Caco-2 (cell line): ENCODE results near the gene ZCCHC7. TPM values are rescaled to one million over a fixed set of nuclear protein-coding genes. Genes with fewer than 3 reads are reported as not detected.

Source experiments
- BruUV-seq: library from RNA; stranded (reverse); fragments of 400-500 nt; replicated peaks from 2 replicates; lab custom pipeline; 2021; lab: Mats Ljungman, UMichigan
- CTCF ChIA-PET: fragments of 300-600 bp; sonication (Branson Sonifier 250); formaldehyde crosslinking; loops from one replicate; lab custom pipeline; 2022; ENCODE audit warnings: antibody characterized with exemption; lab: Charles Lee
- POLR2A ChIA-PET: fragments of 300-600 bp; sonication (Branson Sonifier 250); formaldehyde crosslinking; loops from one replicate; lab custom pipeline; 2022; ENCODE audit warnings: antibody characterized with exemption; lab: Charles Lee
- DNase-seq, 2 experiments: peaks; one replicate each; pipeline versions ENCODE4 v3.0.0 to v3.0.0-alpha.2; 2020 to 2022
- H3K27me3 ChIP-seq: replicated peaks from 2 replicates; pipeline ENCODE4 v1.6.0; 2011; ENCODE audit warnings: low read length; ENCODE audit not compliant: control insufficient read depth, insufficient read depth
- H3K36me3 ChIP-seq: 2 replicates; pipeline ENCODE4 v1.5.1; 2011; ENCODE audit warnings: low read length; ENCODE audit not compliant: control insufficient read depth, insufficient read depth
- H3K4me1 ChIP-seq: fragments of 250-450 bp; sonication (Bioruptor Pico); 2 replicates; pipeline ENCODE4 v1.5.1; 2020; ENCODE audit warnings: mild to moderate bottlenecking
- H3K4me3 ChIP-seq: 2 replicates; pipeline ENCODE4 v1.5.1; 2011; ENCODE audit warnings: low read depth, mild to moderate bottlenecking, control low read depth, low read length
- H3K9me3 ChIP-seq: fragments of 250-450 bp; sonication (Bioruptor Pico); 2 replicates; pipeline ENCODE4 v1.5.1; 2020; ENCODE audit warnings: mild to moderate bottlenecking, moderate library complexity
- H3K27ac Mint-ChIP-seq: one replicate; pipeline ENCODE4 v1.8.0; 2022; ENCODE audit warnings: mixed read lengths; ENCODE audit not compliant: unreplicated experiment
- H3K27me3 Mint-ChIP-seq: one replicate; pipeline ENCODE4 v1.8.0; 2022; ENCODE audit warnings: mixed read lengths; ENCODE audit not compliant: insufficient read depth, unreplicated experiment
- H3K36me3 Mint-ChIP-seq: one replicate; pipeline ENCODE4 v1.8.0; 2022; ENCODE audit warnings: mild to moderate bottlenecking, mixed read lengths; ENCODE audit not compliant: insufficient read depth, unreplicated experiment
- H3K4me1 Mint-ChIP-seq: one replicate; pipeline ENCODE4 v1.8.0; 2022; ENCODE audit warnings: low read depth, mixed read lengths; ENCODE audit not compliant: unreplicated experiment
- H3K4me3 Mint-ChIP-seq: one replicate; pipeline ENCODE4 v1.8.0; 2022; ENCODE audit warnings: mild to moderate bottlenecking, moderate library complexity, mixed read lengths; ENCODE audit not compliant: unreplicated experiment
- H3K9me3 Mint-ChIP-seq: one replicate; pipeline ENCODE4 v1.8.0; 2022; ENCODE audit warnings: mixed read lengths; ENCODE audit not compliant: unreplicated experiment
- intact Hi-C: fragments of 100-400 bp; cut with micrococcal nuclease; formaldehyde crosslinking; loops from one replicate; pipeline ENCODE4 v1.10.0; 2022; ENCODE audit not compliant: unreplicated experiment
- total RNA-seq: library from RNA; stranded (reverse); gene quantifications from 2 replicates; pipeline ENCODE4 v1.2.3, GENCODE V29; 2022
- TF ChIP-seq, protein P1 (sequence below), 2 experiments: fragments of 200-600 bp in 1 of 2; IDR thresholded peaks; 1 replicate in 1 of 2; 2 replicates in 1 of 2; pipeline versions ENCODE4 v1.5.1 to v1.8.0; 2011 to 2022; ENCODE audit warnings: antibody characterized with exemption in 1 of 2, control low read depth in 1 of 2, inconsistent platforms in 1 of 2, low read depth in 1 of 2, low read length in 1 of 2, mild to moderate bottlenecking in 1 of 2, moderate library complexity in 1 of 2; ENCODE audit not compliant: insufficient read depth in 1 of 2, severe bottlenecking in 1 of 2, unreplicated experiment in 1 of 2

The ZCCHC7 gene
- total RNA-seq, 1 experiment from 2014 or later: 22.0 TPM

DNA sequence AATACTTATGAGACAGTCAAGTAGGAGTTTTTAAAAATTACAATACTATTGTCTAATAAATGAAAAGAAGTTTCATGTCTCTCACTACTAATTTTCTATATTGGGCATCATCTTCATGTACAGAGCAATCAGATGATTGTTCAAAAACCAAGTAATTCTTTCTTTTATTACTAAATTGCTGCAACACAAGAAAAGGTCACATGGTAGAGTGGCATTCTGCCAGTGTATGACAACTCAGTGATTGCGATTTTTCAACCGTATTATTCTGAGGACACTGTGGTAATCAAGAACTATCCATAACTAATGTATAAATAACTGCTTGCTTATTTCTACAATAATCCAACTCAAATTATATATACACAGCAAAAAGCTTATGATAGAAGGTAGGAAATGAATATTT is 205.4 kb downstream of the ZCCHC7 start:
- Histone ChIP-seq H3K27me3 (no peaks in the 10 kb centered on the region), H3K4me1 (peaks cover 23% of the 10 kb centered on the region), H3K9me3 (no peaks in the 10 kb centered on the region), H3K36me3 (no peaks in the 10 kb centered on the region), H3K4me3 (no peak overlapping the region)
- intact Hi-C loops: loop anchor here (10.0 kb wide), 1 partner anchor 131 kb away; no protein-coding TSS in a partner anchor
- H3K27ac Mint-ChIP-seq: no peak overlapping the region
- peaks cover 10% of the 10 kb centered on the region for H3K4me1 Mint-ChIP-seq
- H3K36me3 Mint-ChIP-seq: peaks cover 6% of the 10 kb centered on the region
- no TSS peak for BruUV-seq
- POLR2A ChIA-PET: no interaction called here
- DNase-seq: no peak
- TF ChIP-seq, protein P1, sequence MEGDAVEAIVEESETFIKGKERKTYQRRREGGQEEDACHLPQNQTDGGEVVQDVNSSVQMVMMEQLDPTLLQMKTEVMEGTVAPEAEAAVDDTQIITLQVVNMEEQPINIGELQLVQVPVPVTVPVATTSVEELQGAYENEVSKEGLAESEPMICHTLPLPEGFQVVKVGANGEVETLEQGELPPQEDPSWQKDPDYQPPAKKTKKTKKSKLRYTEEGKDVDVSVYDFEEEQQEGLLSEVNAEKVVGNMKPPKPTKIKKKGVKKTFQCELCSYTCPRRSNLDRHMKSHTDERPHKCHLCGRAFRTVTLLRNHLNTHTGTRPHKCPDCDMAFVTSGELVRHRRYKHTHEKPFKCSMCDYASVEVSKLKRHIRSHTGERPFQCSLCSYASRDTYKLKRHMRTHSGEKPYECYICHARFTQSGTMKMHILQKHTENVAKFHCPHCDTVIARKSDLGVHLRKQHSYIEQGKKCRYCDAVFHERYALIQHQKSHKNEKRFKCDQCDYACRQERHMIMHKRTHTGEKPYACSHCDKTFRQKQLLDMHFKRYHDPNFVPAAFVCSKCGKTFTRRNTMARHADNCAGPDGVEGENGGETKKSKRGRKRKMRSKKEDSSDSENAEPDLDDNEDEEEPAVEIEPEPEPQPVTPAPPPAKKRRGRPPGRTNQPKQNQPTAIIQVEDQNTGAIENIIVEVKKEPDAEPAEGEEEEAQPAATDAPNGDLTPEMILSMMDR (IDR thresholded peaks at IDR 0.05; ENCODE audit: insufficient read depth in 1 of 2, low read depth in 1 of 2, low read length in 1 of 2, severe bottlenecking in 1 of 2, unreplicated experiment in 1 of 2): no peak
- H3K27me3 Mint-ChIP-seq: no peaks in the 10 kb centered on the region
- H3K4me3 Mint-ChIP-seq: no peak overlapping the region
- H3K9me3 Mint-ChIP-seq: no peaks in the 10 kb centered on the region
- CTCF ChIA-PET: no interaction called here

DNA sequence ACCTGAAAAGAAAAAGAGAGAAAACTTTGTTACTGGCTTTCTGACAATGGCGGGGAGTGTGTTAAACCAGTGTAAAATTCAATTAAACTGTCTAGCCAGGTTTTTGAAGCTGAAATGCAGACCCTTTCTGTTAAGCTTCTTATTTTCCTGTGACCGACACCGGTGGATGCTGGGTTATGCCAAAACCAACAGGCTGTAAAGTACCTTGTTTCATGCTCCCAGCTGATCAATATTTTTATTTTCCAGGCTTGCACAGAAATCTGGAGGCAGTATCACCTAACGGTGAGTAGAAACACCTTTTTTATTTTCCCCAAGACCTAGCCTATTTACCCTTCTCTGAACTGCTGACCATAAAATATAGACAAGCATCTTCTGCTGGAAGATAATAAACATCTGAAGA is 207.2 kb downstream of the ZCCHC7 start:
- no peak overlapping the region for H3K27ac Mint-ChIP-seq
- peaks cover 6% of the 10 kb centered on the region for H3K36me3 Mint-ChIP-seq
- H3K9me3 Mint-ChIP-seq: no peaks in the 10 kb centered on the region
- ChIA-PET POLR2A (no interaction called here), CTCF (no interaction called here)
- Histone ChIP-seq H3K27me3 (no peaks in the 10 kb centered on the region), H3K4me1 (peaks cover 23% of the 10 kb centered on the region), H3K4me3 (no peak overlapping the region), H3K9me3 (no peaks in the 10 kb centered on the region), H3K36me3 (no peaks in the 10 kb centered on the region)
- DNase-seq: no peak
- intact Hi-C loops: loop anchor here (10.0 kb wide), 1 partner anchor 133 kb away; no protein-coding TSS in a partner anchor
- TF ChIP-seq, protein P1 (IDR thresholded peaks at IDR 0.05; ENCODE audit: insufficient read depth in 1 of 2, low read depth in 1 of 2, low read length in 1 of 2, severe bottlenecking in 1 of 2, unreplicated experiment in 1 of 2): no peak
- H3K4me3 Mint-ChIP-seq: no peak overlapping the region
- H3K27me3 Mint-ChIP-seq: no peaks in the 10 kb centered on the region
- peaks cover 10% of the 10 kb centered on the region for H3K4me1 Mint-ChIP-seq
- BruUV-seq: no TSS peak

DNA sequence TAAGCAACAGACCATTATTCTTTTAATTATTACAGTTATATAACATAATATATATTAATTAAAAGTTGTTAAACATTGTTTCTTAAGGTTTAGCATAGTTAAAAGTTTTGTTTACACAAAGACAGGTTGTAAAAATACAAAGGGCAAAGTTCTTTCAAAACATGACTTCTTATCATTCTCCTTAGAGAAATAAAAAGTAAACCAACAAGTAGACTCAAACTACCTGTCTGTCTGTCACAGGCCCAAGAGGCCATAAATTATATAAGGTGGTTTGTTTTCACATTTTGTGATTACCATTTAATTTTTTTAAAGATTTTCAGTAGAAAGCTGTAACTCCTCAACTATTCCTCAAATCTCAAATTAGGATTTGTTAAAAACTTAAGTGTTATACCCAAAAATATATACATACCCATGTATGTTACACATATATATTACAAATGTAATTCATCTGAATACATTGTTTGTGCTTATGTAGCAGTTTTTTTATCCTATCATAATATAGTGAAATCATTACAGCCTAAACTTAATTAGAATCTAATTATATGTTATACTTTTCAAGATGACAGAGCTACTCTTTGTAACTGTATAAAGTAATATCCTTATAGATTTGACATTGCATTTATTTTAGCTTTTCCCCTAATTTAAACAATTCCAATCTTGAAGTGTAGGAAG is 208.3 kb downstream of the ZCCHC7 start:
- Mint-ChIP-seq H3K36me3 (peaks cover 6% of the 10 kb centered on the region), H3K27ac (no peak overlapping the region), H3K27me3 (no peaks in the 10 kb centered on the region), H3K9me3 (no peaks in the 10 kb centered on the region), H3K4me3 (no peak overlapping the region), H3K4me1 (peaks cover 10% of the 10 kb centered on the region)
- H3K36me3 ChIP-seq: no peaks in the 10 kb centered on the region
- no peaks in the 10 kb centered on the region for H3K9me3 ChIP-seq
- no peak for DNase-seq
- ChIA-PET POLR2A (interaction anchor here (1.8 kb wide), 1 partner anchor 208 kb away, joined by 5 read pairs; the partner anchor contains the start of gene ZCCHC7), CTCF (interaction anchor here (1.9 kb wide), 1 partner anchor 333 kb away, joined by 13 read pairs; no protein-coding TSS in a partner anchor)
- intact Hi-C loops: loop anchor here (1.0 to 10.0 kb wide), 2 partner anchors 134 to 332 kb away; no protein-coding TSS in a partner anchor
- no peak overlapping the region for H3K4me3 ChIP-seq
- no TSS peak for BruUV-seq
- H3K4me1 ChIP-seq: peaks cover 28% of the 10 kb centered on the region
- TF ChIP-seq, protein P1 (IDR thresholded peaks at IDR 0.05; ENCODE audit: insufficient read depth in 1 of 2, low read depth in 1 of 2, low read length in 1 of 2, severe bottlenecking in 1 of 2, unreplicated experiment in 1 of 2): no peak
- H3K27me3 ChIP-seq: no peaks in the 10 kb centered on the region
